ENCODE results near the gene STIL.
"Not testable (repeated sequence)": the region's sequence is repeated elsewhere in the genome, so short reads cannot be mapped to it uniquely, and the experiment has no call there.

The STIL gene

DNA sequence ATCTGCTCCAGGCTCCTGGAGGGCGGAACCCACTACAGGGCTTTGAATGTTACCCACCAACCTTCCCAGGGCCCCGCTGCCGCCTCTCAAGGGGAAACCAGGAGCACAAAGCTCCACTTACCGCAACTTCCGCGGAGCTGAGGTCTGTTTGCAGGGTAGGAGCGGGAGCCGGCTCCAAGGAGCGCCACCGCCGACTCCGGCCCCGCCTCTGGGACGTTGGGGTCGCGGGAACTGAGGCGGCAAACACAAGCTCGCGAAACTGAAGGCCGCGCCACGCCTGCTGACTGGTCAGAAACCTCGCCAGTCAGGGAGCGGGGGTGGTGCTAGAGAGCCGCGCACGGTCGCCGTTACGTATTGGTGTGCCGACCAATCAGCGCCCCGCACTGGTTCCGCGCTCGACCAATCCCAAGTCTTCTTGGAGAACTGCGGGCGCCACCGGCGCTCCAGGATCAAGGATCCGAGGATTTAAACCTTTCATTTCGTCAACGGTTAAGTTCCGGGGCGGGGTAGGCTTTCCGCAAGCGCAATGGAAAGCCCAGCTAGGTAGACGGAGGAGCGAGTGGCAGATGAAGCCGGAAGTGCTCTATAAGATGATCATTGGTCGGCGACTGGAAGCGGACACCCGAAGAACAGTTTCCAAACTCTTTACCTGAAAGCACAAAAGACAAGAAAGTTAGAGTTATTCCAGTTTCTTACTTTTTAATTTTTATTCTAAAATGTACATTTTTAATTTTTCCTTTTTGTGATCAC is at the start of gene STIL:
Gene STIL (minus strand): TSS at position 233 of the 750 bp plus-strand sequence. CDS start 3,828 bp downstream, outside the sequence.
- peak within 1 kb of the TSS; percentile 92 for H3K27ac ChIP-seq
- no peak for TF ChIP-seq ZFX (IDR thresholded peaks at IDR 0.05)
- TF ChIP-seq, protein P1, sequence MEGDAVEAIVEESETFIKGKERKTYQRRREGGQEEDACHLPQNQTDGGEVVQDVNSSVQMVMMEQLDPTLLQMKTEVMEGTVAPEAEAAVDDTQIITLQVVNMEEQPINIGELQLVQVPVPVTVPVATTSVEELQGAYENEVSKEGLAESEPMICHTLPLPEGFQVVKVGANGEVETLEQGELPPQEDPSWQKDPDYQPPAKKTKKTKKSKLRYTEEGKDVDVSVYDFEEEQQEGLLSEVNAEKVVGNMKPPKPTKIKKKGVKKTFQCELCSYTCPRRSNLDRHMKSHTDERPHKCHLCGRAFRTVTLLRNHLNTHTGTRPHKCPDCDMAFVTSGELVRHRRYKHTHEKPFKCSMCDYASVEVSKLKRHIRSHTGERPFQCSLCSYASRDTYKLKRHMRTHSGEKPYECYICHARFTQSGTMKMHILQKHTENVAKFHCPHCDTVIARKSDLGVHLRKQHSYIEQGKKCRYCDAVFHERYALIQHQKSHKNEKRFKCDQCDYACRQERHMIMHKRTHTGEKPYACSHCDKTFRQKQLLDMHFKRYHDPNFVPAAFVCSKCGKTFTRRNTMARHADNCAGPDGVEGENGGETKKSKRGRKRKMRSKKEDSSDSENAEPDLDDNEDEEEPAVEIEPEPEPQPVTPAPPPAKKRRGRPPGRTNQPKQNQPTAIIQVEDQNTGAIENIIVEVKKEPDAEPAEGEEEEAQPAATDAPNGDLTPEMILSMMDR (conservative IDR thresholded peaks at IDR 0.05), result no peak

DNA sequence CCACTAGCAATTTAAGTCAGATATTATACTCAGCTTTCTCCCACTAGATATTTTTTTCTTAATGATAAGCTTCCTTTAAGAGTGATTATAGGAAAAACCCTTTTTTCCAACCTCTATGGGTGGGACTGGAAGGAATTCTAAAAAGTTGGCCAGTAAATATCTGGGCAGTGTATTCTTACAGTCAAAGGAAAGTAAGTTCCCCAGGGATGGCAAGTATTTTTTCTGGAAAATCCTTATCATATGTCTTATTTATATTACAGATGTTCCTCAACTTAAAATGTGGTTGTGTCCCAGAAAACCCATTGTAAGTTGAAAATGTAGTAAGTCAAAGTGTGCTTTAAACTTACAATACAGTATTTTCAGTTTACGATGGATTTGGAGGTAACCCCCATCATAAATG is 48.9 kb upstream of the STIL start:
- no peak overlapping the region for H3K27ac ChIP-seq
- TF ChIP-seq, protein P1 (conservative IDR thresholded peaks at IDR 0.05), result no peak
- no peak for TF ChIP-seq ZFX (IDR thresholded peaks at IDR 0.05)

DNA sequence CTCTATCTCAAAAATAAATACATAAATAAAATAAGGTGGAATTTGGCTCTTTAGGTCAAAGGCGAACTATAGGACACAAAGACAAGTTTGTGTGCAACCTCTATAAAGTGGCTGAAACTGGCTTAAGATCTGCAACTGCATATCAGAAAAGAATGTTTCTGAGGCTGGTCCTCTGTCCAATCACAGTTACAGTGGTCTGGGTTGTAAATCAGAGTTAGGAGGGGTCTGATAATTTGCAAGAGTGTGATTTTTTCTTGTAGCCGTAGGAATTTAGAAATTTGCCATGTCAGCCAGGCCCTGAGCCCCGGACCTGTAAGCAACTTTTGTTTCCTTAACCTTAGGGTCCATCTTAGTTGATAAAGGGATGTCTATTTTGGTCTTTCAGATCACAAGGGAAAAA is 47.4 kb upstream of the STIL start:
- no peak overlapping the region for H3K27ac ChIP-seq
- no peak for TF ChIP-seq ZFX (IDR thresholded peaks at IDR 0.05)
- TF ChIP-seq, protein P1 (conservative IDR thresholded peaks at IDR 0.05), result no peak

DNA sequence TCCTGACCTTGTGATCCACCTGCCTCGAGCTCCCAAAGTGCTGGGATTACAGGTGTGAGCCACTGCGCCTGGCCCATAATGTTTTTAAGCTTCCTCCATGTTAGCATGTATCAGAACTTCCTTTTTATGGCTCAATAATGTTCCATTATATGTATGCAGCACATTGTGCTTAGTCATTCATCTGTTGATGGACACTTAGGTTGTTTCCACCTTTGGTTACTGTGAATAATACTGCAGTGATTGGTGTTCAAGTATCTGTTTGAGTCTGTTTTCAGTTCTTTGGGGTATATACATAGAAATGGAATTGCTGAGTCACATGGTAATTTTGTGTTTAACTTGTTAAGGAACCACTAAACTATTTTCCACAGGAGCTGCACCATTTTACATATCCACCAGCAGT is 37.4 kb upstream of the STIL start:
- no peak overlapping the region for H3K27ac ChIP-seq
- no peak for TF ChIP-seq ZFX (IDR thresholded peaks at IDR 0.05)
- TF ChIP-seq, protein P1 (conservative IDR thresholded peaks at IDR 0.05), result no peak

DNA sequence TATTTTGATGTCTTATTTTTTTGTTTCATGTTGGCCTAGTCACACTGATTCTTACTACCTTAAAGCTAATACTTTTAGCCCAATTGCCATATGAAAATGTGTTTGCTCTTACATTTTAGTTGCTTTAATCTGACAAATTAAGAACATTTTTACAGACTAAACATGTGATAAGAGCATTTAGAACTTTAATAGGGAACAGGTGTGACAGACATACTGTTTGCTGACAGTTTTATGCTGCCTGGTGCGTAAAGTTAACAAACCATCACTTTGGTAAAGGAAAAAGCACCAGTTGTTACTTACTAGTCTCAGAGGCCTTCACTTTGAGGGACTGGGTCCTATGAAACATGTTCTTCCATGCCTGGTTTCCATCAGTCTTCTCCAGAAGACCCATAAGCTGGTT is 34.3 kb upstream of the STIL start:
- TF ChIP-seq, protein P1 (conservative IDR thresholded peaks at IDR 0.05), result no peak
- TF ChIP-seq ZFX (IDR thresholded peaks at IDR 0.05), result no peak
- H3K27ac ChIP-seq, result no peak overlapping the region

DNA sequence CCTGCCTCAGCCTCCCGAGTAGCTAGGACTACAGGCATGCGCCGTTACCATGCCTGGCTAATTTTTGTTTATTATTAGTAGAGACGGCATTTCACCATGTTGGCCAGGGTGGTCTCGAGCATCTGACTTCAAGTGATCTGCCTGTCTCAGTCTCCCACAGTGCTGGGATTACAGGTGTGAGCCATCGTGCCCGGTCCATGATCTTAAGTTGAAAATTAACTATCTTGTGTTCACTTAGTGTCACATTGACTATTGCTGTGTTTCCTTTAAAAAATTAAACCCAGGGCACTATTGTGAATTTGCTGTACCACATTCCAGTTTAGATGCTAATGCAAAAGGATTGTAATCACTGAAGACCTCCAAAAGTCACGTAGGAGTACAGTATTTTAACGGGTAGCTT is 33.8 kb upstream of the STIL start:
- TF ChIP-seq ZFX (IDR thresholded peaks at IDR 0.05), result no peak
- no peak overlapping the region for H3K27ac ChIP-seq

GRCh38 chr1:47346979-47347378 is 33.0 kb upstream of the STIL start:
- not testable (repeated sequence) for H3K27ac ChIP-seq

DNA sequence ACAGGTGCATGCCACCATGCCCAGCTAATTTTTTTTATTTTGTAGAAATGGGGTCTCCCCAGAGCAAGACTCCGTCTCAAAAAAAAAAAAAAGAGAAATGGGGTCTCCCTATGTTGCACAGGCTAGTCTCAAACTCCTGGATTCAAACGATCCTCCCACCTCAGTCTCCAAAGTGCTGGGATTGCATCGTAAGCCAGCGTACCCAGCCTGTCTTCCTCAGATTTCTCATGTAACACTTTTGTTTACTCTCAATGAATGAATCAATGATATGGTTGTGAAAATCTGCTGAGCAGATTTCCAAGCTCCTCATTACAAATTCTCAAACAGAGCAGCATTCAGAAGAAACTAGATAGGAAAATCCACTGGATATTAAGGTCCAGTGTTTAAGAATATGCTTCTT is 26.3 kb upstream of the STIL start:
- no peak overlapping the region for H3K27ac ChIP-seq
- TF ChIP-seq, protein P1 (conservative IDR thresholded peaks at IDR 0.05), result no peak
- TF ChIP-seq ZFX (IDR thresholded peaks at IDR 0.05), result no peak

Measured in C4-2B (cell line).